ENCODE measurements around the gene NRXN3. TPM values are rescaled to one million over a fixed set of nuclear protein-coding genes. Genes with fewer than 3 reads are reported as not detected.

The NRXN3 gene
- total and polyA plus RNA-seq, 4 donors, result 0.07 to 1.2 (median 0.23) TPM

- TF ChIP-seq FOXA2 (IDR thresholded peaks at IDR 0.05), result no peak
- TF ChIP-seq REST (IDR thresholded peaks at IDR 0.05), result no peak
- no peak for TF ChIP-seq MAX (IDR thresholded peaks at IDR 0.05)
- no peak for TF ChIP-seq ZBTB33 (IDR thresholded peaks at IDR 0.05)
- no peak for TF ChIP-seq CTCF (IDR thresholded peaks at IDR 0.05; ENCODE audit: low read depth, low read length, missing input control)
- TF ChIP-seq YY1 (IDR thresholded peaks at IDR 0.05), result no peak
- no peak for TF ChIP-seq NR2F2 (IDR thresholded peaks at IDR 0.05)
- TF ChIP-seq HNF4G (IDR thresholded peaks at IDR 0.05), result no peak
- no peak for TF ChIP-seq FOXA1 (IDR thresholded peaks at IDR 0.05)
- no peak for TF ChIP-seq JUND (IDR thresholded peaks at IDR 0.05)
- no peak for TF ChIP-seq EGR1 (IDR thresholded peaks at IDR 0.05; ENCODE audit: low read depth in 2 of 2)
- Histone ChIP-seq H3K4me3 (ENCODE audit: low read depth in 1 of 3, low read length in 3 of 3) (no peak overlapping the region), H3K27me3 (ENCODE audit: control insufficient read depth in 4 of 4, insufficient read depth in 4 of 4, low read length in 3 of 4) (peaks cover 0 to 5% (median under 1%) of the 10 kb centered on the region in 4 donors), H3K9ac (ENCODE audit: low read depth in 1 of 2, low read length in 2 of 2) (no peak overlapping the region), H3K27ac (ENCODE audit: low read depth in 1 of 2, low read length in 2 of 2) (no peak overlapping the region), H3K4me1 (ENCODE audit: control insufficient read depth in 4 of 4, insufficient read depth in 4 of 4, low read length in 3 of 4) (no peaks in the 10 kb centered on the region), H3K36me3 (ENCODE audit: control insufficient read depth in 4 of 4, insufficient read depth in 3 of 4, low read depth in 1 of 4, low read length in 3 of 4) (no peaks in the 10 kb centered on the region), H3K9me3 (ENCODE audit: control insufficient read depth in 4 of 4, low read length in 3 of 4) (no peaks in the 10 kb centered on the region)
- 55% methylated on average over 3 of the region's 3 CpGs for WGBS
- no peak for DNase-seq (ENCODE audit: low spot score)
Observed at GRCh38 chr14:78951602-78952001, 781.4 kb downstream of the NRXN3 start.

- peak overlapping the region in 1 of 3 donors; percentile 19 for H3K4me3 ChIP-seq (ENCODE audit: low read depth in 1 of 3, low read length in 3 of 3)
- no peak overlapping the region for H3K27ac ChIP-seq (ENCODE audit: low read depth in 1 of 2, low read length in 2 of 2)
- no peak overlapping the region for H3K9ac ChIP-seq (ENCODE audit: low read depth in 1 of 2, low read length in 2 of 2)
- no peaks in the 10 kb centered on the region for H3K36me3 ChIP-seq (ENCODE audit: control insufficient read depth in 4 of 4, insufficient read depth in 3 of 4, low read depth in 1 of 4, low read length in 3 of 4)
- no peaks in the 10 kb centered on the region for H3K4me1 ChIP-seq (ENCODE audit: control insufficient read depth in 4 of 4, insufficient read depth in 4 of 4, low read length in 3 of 4)
- TF ChIP-seq RXRA (IDR thresholded peaks at IDR 0.05) (no peak), REST (IDR thresholded peaks at IDR 0.05) (no peak), GABPA (IDR thresholded peaks at IDR 0.05 in 1 of 2, conservative IDR thresholded peaks at IDR 0.05 in 1 of 2) (no peak), FOXA2 (IDR thresholded peaks at IDR 0.05) (no peak), YY1 (IDR thresholded peaks at IDR 0.05) (no peak), JUND (IDR thresholded peaks at IDR 0.05) (no peak), FOXA1 (IDR thresholded peaks at IDR 0.05) (no peak), RAD21 (IDR thresholded peaks at IDR 0.05) (peak; percentile 79 to 81), TAF1 (conservative IDR thresholded peaks at IDR 0.05) (no peak), CTCF (IDR thresholded peaks at IDR 0.05; ENCODE audit: low read depth, low read length, missing input control) (peak; percentile 79), MAX (IDR thresholded peaks at IDR 0.05) (no peak)
- peak; percentile 53 for DNase-seq (ENCODE audit: low spot score)
- peaks cover 0 to 2% (median 0%) of the 10 kb centered on the region in 4 donors for H3K27me3 ChIP-seq (ENCODE audit: control insufficient read depth in 4 of 4, insufficient read depth in 4 of 4, low read length in 3 of 4)
- 21% methylated on average over 9 of the region's 9 CpGs for WGBS
- H3K9me3 ChIP-seq (ENCODE audit: control insufficient read depth in 4 of 4, low read length in 3 of 4), result no peaks in the 10 kb centered on the region
Observed at GRCh38 chr14:78959674-78960264, 789.6 kb downstream of the NRXN3 start.
